GM18508 (cell line): Measurements from ENCODE around the gene MDC1.

Experiments used
- ATAC-seq: cut with Tn5 transposase; IDR thresholded peaks from one replicate; pipeline ENCODE4 v1.9.1; 2021; ENCODE audit warnings: moderate number of reproducible peaks; ENCODE audit not compliant: insufficient read depth, unreplicated experiment

Gene MDC1

GRCh38 chr6:30748851-30749540 is 31.9 kb upstream of the MDC1 start:
- no peak for ATAC-seq

GRCh38 chr6:30747902-30748769 is 31.1 kb upstream of the MDC1 start:
- no peak for ATAC-seq

- ATAC-seq = no peak
These were observed 30.2 kb upstream of the MDC1 start for GRCh38 chr6:30747300-30747687.

- ATAC-seq = no peak
These were observed 27.1 kb upstream of the MDC1 start, which contains the start of gene IER3 for GRCh38 chr6:30744054-30744805. Gene IER3, minus strand, starts transcription at chr6:30744547. Its CDS starts 29 bp downstream, at chr6:30744518.

GRCh38 chr6:30743099-30744053 is 26.3 kb upstream of the MDC1 start:
- no peak for ATAC-seq

GRCh38 chr6:30742316-30743098 is 25.4 kb upstream of the MDC1 start, which contains the start of gene FLOT1:
Gene FLOT1, minus strand, starts transcription at chr6:30742687. Its CDS starts 498 bp downstream, at chr6:30742189.
- ATAC-seq = no peak

- no peak for ATAC-seq
These were observed 24.8 kb upstream of the MDC1 start for GRCh38 chr6:30741789-30742315.

GRCh38 chr6:30741063-30741779 is 24.1 kb upstream of the MDC1 start:
- ATAC-seq = no peak

- ATAC-seq = no peak
These were observed 23.4 kb upstream of the MDC1 start for GRCh38 chr6:30740540-30740870.

GRCh38 chr6:30738532-30738931 is 21.5 kb upstream of the MDC1 start:
- no peak for ATAC-seq

GRCh38 chr6:30735668-30736314 is 18.7 kb upstream of the MDC1 start:
- ATAC-seq = no peak

- ATAC-seq = no peak
These were observed 15.3 kb upstream of the MDC1 start for GRCh38 chr6:30732237-30732943.

GRCh38 chr6:30730601-30731435 is 13.7 kb upstream of the MDC1 start:
- ATAC-seq = no peak

GRCh38 chr6:30727920-30728553 is 11.0 kb upstream of the MDC1 start:
- no peak for ATAC-seq

- ATAC-seq = no peak
These were observed 9.7 kb upstream of the MDC1 start for GRCh38 chr6:30726506-30727413.
